Erythroblast (primary cell): ENCODE results near the gene NDUFB2.

Experiments
- GATA1 ChIP-seq: IDR thresholded peaks from 2 replicates; pipeline ENCODE4 v1.6.1; 2011; ENCODE audit warnings: low read depth, mild to moderate bottlenecking, control low read depth, low read length, moderate library complexity
- POLR2A ChIP-seq: IDR thresholded peaks from 2 replicates; pipeline ENCODE4 v1.6.1; 2011; ENCODE audit warnings: mild to moderate bottlenecking, low read length

- no peak for TF ChIP-seq POLR2A
- no peak for TF ChIP-seq GATA1
Observed at GRCh38 chr7:140719721-140720120, 23.2 kb downstream of the NDUFB2 start.
